Measurements from ENCODE around the gene TBC1D22A.

TBC1D22A gene

DNA sequence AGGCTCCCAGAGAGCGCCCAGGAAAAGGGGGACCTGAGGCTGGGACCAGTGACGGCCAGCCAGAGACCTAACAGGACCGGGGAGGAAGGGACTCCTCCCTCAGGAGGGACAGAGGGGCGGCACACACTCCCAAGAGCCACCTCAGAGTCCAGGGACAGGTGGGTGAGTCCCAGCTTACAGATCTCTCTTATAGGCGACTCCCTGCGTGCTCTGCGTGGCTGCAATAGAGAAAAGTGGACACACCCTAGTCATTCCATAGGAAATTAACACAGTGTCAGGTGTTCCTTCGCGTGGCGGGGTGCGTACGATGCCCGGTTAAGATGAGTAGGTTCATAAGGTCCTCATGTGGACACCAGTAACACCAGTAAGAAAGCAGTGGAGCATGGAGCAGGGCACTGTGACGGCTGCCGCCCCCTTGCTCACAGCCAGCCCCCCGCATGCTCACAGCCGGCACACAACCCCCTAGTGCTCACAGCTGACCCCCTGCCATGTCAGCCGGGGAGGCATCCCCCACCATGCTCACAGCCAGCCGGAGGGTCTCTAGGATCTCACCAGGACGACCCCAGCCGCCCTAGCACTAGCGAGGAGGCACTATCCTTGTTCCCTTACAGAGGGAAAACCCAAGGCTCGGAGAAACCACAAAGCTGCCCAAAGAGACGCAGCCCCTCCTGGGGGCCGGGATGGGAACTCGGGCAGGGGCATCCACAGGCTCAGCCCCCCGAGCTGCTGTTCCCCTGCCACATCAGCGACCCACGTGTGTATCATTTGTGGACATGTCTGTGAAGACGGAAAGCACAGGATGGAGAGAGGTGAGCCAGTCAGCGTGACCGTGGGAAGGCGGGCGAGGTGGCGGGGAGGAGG, 426.8 kb downstream of the TBC1D22A start:
- TF ChIP-seq, protein P1, sequence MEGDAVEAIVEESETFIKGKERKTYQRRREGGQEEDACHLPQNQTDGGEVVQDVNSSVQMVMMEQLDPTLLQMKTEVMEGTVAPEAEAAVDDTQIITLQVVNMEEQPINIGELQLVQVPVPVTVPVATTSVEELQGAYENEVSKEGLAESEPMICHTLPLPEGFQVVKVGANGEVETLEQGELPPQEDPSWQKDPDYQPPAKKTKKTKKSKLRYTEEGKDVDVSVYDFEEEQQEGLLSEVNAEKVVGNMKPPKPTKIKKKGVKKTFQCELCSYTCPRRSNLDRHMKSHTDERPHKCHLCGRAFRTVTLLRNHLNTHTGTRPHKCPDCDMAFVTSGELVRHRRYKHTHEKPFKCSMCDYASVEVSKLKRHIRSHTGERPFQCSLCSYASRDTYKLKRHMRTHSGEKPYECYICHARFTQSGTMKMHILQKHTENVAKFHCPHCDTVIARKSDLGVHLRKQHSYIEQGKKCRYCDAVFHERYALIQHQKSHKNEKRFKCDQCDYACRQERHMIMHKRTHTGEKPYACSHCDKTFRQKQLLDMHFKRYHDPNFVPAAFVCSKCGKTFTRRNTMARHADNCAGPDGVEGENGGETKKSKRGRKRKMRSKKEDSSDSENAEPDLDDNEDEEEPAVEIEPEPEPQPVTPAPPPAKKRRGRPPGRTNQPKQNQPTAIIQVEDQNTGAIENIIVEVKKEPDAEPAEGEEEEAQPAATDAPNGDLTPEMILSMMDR (IDR thresholded peaks at IDR 0.05) = no peak

DNA sequence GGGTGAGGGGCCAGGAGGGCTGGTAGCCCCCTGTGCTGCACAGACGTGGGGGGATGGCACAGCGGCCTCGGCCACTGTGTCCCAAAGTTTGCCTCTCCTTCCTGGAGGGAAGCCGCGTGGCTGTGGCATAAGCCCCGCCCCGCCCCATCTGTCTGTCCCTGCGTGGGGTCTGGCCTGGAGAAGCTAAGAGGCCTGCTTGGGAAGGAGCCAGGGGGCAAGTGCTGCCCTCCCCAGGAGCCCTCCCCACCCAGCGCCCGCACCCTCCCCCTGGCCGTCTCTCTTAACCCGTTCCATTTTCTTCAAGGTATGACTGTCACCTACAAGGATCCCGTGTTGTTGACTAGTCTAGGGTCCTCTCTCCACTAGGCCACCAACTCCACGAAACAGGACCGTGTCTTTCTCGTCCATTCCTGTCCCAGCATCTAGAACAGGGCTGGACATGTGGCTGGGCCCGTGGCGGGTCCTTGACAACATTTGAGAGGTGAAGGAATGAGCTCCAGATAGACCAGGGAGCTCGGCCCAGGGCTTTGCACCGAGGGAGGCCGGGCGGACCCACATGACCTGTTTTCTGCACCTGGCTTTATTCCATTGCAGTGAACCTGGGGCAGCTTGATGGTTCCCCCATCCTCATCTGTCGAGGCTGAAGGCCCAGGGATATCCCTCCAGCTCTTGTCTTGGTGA, 428.0 kb downstream of the TBC1D22A start:
- TF ChIP-seq, protein P1 (IDR thresholded peaks at IDR 0.05) = no peak

DNA sequence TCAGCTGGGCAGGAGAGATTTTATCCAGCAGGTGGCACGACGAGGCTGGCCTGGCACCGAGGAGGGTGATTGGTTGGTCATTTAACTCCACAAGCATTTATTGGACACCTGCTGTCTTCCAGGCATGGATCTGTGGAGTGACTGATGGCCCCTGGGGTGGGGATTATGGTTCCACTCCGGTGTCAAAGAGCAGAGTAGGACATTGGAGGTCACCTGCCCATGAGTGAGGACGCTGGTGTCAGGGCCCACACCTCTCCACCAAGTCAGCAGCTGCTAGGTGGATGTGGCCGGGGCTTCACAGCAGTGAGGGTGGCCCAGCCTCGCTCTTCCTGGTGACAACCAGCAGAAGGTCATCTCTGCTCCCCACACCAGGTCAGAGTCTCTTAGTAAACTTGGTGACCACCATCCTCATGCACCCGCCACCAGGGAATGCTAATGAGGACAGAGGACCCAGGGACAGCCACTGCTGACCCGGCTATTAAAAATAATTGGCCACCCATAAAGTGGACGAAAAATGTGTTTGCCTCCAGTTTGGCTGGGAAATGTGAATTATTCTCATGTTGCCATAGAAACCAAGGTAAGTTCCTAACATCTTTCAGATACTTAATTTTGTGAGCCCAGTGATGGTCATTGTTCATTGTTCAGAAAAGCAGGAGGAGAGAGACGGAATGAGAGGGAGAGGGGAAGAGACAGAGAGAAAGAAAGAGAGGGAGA, 428.7 kb downstream of the TBC1D22A start:
- TF ChIP-seq, protein P1 (IDR thresholded peaks at IDR 0.05) = no peak

DNA sequence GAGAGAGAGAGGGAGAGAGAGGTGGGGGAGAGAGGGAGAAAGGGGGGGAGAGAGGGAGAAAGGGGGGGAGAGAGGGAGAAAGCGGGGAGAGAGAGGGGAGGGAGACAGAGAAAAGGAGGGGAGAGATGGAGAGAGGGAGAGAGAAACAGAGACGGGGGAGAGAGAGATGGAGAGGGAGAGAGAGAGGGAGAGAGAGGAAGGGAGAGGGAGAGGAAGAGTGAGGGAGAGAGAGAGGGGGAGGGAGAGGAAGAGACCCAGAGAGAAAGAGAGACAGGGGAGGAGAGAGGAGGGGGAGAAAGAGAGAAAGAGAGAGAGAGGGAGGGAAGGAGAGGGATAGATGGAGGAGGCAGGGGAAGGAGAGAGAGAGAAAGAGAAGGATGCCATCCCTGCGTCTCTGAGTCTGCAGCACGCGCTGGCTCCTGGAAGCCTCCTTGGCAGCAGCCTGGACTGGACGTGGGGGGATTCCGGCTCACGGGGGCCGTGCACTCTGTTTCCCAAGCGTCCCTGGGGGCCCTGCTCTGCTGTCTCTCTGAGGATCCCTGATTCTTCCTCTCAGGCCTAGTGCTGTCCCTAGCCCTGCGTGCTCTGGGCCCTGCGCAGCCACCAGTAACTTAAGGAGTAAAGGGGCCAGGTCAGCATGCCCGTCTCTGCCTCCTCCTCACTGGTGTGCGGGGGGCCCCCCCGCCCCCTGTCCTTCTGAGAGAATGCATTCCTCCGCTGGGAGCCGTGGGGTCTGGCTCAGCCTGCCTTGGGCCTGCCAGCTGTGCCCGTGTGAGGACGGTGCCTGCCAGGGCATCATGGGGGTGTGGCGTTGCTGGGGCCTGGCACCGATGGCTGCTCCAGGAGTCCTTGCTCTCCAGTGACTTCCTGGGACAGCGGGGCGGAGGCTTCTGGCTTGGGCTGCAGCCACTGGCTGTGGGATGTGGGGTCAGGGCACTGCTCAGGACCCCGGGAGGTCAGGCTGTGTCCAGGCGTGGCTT, 429.5 kb downstream of the TBC1D22A start:
- TF ChIP-seq, protein P1 (IDR thresholded peaks at IDR 0.05) = no peak

DNA sequence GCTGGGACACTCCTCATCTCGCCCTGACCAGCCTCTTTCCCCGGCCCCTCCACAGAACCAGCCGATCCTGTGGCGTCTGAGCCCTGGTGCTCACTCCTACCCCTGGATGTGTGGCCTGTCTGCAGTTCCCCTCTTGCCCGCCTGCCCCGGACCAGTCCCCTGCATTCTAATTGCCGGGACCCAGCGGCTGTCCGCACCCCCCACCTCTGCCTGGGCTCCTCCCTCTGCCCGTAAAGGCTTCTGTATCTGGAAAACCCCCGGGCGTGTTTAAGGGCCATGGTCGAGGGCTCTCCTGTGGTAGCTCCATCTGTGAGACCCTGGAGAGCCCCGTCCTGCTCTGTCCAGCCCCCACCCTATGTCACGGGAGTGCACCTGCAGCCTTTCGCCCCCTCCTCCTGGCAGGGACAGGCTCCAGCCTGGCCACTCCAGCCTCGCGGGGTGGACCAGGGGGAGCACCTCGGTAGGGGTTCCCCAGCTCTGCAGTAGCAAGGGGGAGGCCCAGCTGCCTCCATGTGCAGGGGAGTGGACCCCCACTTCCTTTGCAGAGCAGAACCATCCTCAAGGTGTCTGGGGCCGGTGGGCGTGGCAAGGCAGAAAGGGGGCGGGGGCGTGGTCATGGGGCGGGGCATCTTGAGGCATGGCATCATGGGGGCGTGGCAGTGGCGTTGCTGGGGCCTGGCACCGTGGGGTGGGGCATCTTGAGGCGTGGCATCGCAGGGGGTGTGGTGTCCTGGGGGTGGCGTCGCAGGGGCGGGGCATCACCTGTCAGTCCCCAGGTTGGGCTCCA, 430.4 kb downstream of the TBC1D22A start:
- TF ChIP-seq, protein P1 (IDR thresholded peaks at IDR 0.05) = no peak

DNA sequence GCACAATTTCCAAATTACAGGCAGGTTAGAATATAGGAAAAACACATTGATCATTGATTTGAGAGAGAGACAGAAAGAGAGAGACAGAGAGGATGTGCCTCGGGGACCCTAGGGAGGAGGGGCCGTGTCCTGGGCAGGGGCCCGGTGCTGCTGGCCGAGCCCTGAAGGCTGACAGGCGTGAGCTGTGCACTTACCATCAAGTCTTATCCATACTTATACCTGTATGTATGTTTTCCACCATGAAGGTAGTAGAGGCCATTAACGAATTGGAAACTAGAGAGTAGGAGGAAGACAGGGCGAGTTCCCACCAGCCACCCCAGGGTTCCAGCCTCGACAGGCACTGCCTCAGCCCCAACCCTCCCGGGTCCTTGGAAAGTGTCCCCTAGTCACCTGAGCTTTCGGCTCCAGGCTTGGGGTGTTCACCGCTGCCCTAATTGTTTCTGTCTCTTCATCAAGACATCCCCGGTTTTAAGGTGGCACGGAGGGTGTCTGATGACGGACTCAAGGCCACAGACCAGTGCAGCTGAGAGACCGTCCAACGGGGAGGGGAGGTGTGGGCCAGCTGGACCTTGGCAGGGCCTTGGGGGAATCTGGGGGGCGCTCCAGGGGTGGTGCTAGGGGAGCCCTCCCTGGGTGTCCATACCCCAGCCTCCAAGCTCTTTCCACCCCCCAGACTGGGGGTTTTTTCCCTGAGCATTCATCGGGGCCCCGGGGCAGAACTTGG, 431.3 kb downstream of the TBC1D22A start:
- TF ChIP-seq, protein P1 (IDR thresholded peaks at IDR 0.05) = no peak
